PC-9 (cell line): ENCODE measurements around the gene ARMC9. TPM values are rescaled to one million over a fixed set of nuclear protein-coding genes. Genes with fewer than 3 reads are reported as not detected.

Experiments
- BruUV-seq: library from RNA; stranded (reverse); fragments of 400-500 nt; replicated peaks from 2 replicates; lab custom pipeline; 2021; lab: Mats Ljungman, UMichigan
- CTCF ChIA-PET: fragments of 300-600 bp; sonication (Branson Sonifier 250); formaldehyde crosslinking; loops from one replicate; lab custom pipeline; 2022; ENCODE audit warnings: antibody characterized with exemption; lab: Charles Lee
- POLR2A ChIA-PET: fragments of 300-600 bp; sonication (Branson Sonifier 250); formaldehyde crosslinking; loops from one replicate; lab custom pipeline; 2022; ENCODE audit warnings: antibody characterized with exemption; ENCODE audit not compliant: unreplicated experiment; lab: Charles Lee
- DNase-seq, 2 experiments: peaks; one replicate each; pipeline versions ENCODE4 v3.0.0 to v3.0.0-alpha.2; 2015 to 2022; ENCODE audit warnings: mixed read lengths in 1 of 2
- H2AFZ ChIP-seq: fragments of 200-600 bp; sonication (generic); 2 replicates; pipeline ENCODE4 v1.8.1; 2017; ENCODE audit warnings: antibody characterized with exemption
- H3F3A ChIP-seq: fragments of 200-600 bp; sonication (generic); 2 replicates; pipeline ENCODE4 v1.8.1; 2017; ENCODE audit warnings: antibody characterized with exemption, mild to moderate bottlenecking, low read depth; ENCODE audit not compliant: insufficient read depth
- H3K27ac ChIP-seq: fragments of 200-600 bp; sonication (generic); 2 replicates; pipeline ENCODE4 v1.6.1; 2016; ENCODE audit warnings: mixed run types
- H3K27me3 ChIP-seq: fragments of 200-600 bp; sonication (generic); 2 replicates; pipeline ENCODE4 v1.6.1; 2016; ENCODE audit warnings: low read depth, mixed run types; ENCODE audit not compliant: insufficient read depth
- H3K36me3 ChIP-seq: fragments of 200-600 bp; sonication (generic); 2 replicates; pipeline ENCODE4 v1.6.1; 2016; ENCODE audit warnings: low read depth, mixed run types
- H3K4me1 ChIP-seq: fragments of 200-600 bp; sonication (generic); replicated peaks from 2 replicates; pipeline ENCODE4 v1.6.1; 2016; ENCODE audit warnings: mixed run types; ENCODE audit not compliant: insufficient read depth
- H3K4me2 ChIP-seq: fragments of 200-600 bp; sonication (generic); 2 replicates; pipeline ENCODE4 v1.6.1; 2017; ENCODE audit warnings: mixed run types
- H3K4me3 ChIP-seq: fragments of 200-600 bp; sonication (generic); 2 replicates; pipeline ENCODE4 v1.6.1; 2016; ENCODE audit warnings: mixed run types
- H3K79me2 ChIP-seq: fragments of 200-600 bp; sonication (generic); 2 replicates; pipeline ENCODE4 v1.6.1; 2017; ENCODE audit warnings: low read depth, mixed run types
- H3K9me2 ChIP-seq: fragments of 200-600 bp; sonication (generic); 2 replicates; pipeline ENCODE4 v1.8.1; 2017; ENCODE audit warnings: mild to moderate bottlenecking; ENCODE audit not compliant: insufficient read depth
- H3K9me3 ChIP-seq: fragments of 200-600 bp; sonication (generic); 2 replicates; pipeline ENCODE4 v1.8.1; 2016; ENCODE audit warnings: low read depth; ENCODE audit not compliant: insufficient read depth
- H4K20me1 ChIP-seq: fragments of 200-600 bp; sonication (generic); 2 replicates; pipeline ENCODE4 v1.8.1; 2017; ENCODE audit not compliant: insufficient read depth
- EZH2 ChIP-seq: fragments of 200-600 bp; sonication (generic); IDR thresholded peaks from 2 replicates; pipeline ENCODE4 v1.8.0; 2017; ENCODE audit warnings: antibody characterized with exemption, low read depth
- intact Hi-C: fragments of 100-400 bp; cut with micrococcal nuclease; formaldehyde crosslinking; loops from one replicate; pipeline ENCODE4 v1.10.0; 2022; ENCODE audit not compliant: unreplicated experiment
- total RNA-seq: library from RNA; stranded (reverse); gene quantifications from 2 replicates; pipeline ENCODE4 v1.2.3, GENCODE V29; 2021
- TF ChIP-seq, protein P1 (sequence below): fragments of 200-600 bp; sonication (generic); conservative IDR thresholded peaks from 2 replicates; pipeline ENCODE4 v1.6.1; 2017; ENCODE audit warnings: mixed run types, antibody characterized with exemption, mild to moderate bottlenecking, moderate library complexity

Gene ARMC9
- total RNA-seq, 1 experiment from 2014 or later: 23.4 TPM

DNA sequence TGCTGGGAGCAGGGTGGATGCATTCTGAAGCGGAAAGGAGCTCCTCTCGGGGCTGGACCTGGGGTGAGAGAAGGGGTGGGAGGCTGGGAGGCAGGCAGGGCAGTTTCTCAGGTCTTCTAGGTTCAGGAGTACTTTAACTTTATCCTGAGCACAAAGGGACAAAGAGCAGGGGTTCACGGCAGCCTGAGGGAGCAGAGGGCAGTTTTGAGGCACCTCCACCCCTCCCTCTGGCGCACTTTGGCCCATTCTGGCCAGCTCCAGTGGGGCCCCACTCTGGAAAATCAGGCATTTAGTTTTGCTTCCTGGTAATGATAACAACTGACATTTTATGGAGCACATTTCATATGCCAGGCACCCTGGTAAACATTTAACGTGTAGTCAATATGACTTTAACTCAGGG lies 211.3 kb downstream of the ARMC9 start:
- no peaks in the 10 kb centered on the region for H3K79me2 ChIP-seq
- peaks cover 33% of the 10 kb centered on the region for H3K4me1 ChIP-seq
- H3K27ac ChIP-seq: no peak overlapping the region
- intact Hi-C loops: loop anchor here (10.0 kb wide), 1 partner anchor 425 kb away; no protein-coding TSS in a partner anchor
- CTCF ChIA-PET: interaction anchor here (0.7 kb wide), 1 partner anchor 80 kb away, joined by 3 read pairs; no protein-coding TSS in a partner anchor
- POLR2A ChIA-PET: no interaction called here
- no peak for TF ChIP-seq EZH2
- TF ChIP-seq, protein P1, sequence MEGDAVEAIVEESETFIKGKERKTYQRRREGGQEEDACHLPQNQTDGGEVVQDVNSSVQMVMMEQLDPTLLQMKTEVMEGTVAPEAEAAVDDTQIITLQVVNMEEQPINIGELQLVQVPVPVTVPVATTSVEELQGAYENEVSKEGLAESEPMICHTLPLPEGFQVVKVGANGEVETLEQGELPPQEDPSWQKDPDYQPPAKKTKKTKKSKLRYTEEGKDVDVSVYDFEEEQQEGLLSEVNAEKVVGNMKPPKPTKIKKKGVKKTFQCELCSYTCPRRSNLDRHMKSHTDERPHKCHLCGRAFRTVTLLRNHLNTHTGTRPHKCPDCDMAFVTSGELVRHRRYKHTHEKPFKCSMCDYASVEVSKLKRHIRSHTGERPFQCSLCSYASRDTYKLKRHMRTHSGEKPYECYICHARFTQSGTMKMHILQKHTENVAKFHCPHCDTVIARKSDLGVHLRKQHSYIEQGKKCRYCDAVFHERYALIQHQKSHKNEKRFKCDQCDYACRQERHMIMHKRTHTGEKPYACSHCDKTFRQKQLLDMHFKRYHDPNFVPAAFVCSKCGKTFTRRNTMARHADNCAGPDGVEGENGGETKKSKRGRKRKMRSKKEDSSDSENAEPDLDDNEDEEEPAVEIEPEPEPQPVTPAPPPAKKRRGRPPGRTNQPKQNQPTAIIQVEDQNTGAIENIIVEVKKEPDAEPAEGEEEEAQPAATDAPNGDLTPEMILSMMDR: no peak
- no peak overlapping the region for H3K4me3 ChIP-seq
- no peak overlapping the region for H3K4me2 ChIP-seq
- H3F3A ChIP-seq: peaks cover 11% of the 10 kb centered on the region
- no peaks in the 10 kb centered on the region for H4K20me1 ChIP-seq
- H3K27me3 ChIP-seq: no peaks in the 10 kb centered on the region
- H2AFZ ChIP-seq: no peak overlapping the region
- DNase-seq: no peak
- peaks cover 12% of the 10 kb centered on the region; the same call in 1 of the 2 replicates for H3K9me3 ChIP-seq
- H3K36me3 ChIP-seq: no peaks in the 10 kb centered on the region
- H3K9me2 ChIP-seq: no peaks in the 10 kb centered on the region
- no TSS peak for BruUV-seq

DNA sequence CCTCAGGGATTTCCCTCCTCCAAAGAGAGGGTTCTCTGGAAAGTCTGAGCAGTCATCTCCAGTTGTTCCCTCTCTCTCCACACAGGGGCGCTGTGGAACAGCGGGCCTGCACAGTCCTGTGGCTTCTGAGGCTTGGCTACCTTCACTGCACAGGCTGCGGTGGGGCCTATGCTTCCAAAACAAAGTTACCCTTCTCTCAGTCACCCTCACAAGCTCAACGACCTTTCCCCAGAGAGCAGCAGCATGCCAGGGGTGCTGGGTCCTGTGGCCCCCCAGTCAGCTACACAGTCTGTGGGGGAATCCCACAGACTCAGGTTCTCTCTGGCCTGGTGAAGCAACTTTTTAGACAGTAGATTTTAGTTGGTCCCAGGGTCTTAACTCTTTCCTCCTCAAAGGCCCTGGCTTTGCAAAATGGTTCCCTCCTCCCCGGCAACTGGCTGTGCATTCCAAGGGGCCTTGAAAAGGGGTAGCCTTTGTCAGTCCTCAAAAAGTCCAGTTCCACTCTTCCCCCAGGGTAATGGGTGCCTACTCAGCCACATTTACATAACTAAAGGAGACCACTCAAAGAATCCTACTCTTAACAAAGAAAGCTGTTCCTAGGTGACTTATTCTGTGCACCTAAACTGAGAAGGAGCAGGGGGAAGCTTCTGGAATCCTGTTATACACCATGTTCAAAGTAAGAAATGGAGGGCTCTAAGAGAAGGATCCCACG lies 212.0 kb downstream of the ARMC9 start:
- Histone ChIP-seq H3K27me3 (no peaks in the 10 kb centered on the region), H3K4me2 (no peak overlapping the region), H3K4me1 (peaks cover 31% of the 10 kb centered on the region), H3K4me3 (no peak overlapping the region), H3K9me2 (no peaks in the 10 kb centered on the region), H3K9me3 (peaks cover 12% of the 10 kb centered on the region; the same call in 1 of the 2 replicates), H3K27ac (no peak overlapping the region), H2AFZ (no peak overlapping the region), H3K36me3 (no peaks in the 10 kb centered on the region), H4K20me1 (no peaks in the 10 kb centered on the region), H3F3A (peaks cover 11% of the 10 kb centered on the region), H3K79me2 (no peaks in the 10 kb centered on the region)
- intact Hi-C loops: loop anchor here (10.0 kb wide), 1 partner anchor 426 kb away; no protein-coding TSS in a partner anchor
- ChIA-PET POLR2A (no interaction called here), CTCF (no interaction called here)
- TF ChIP-seq, protein P1: peak; percentile 54
- no peak for TF ChIP-seq EZH2
- no TSS peak for BruUV-seq
- DNase-seq: no peak

DNA sequence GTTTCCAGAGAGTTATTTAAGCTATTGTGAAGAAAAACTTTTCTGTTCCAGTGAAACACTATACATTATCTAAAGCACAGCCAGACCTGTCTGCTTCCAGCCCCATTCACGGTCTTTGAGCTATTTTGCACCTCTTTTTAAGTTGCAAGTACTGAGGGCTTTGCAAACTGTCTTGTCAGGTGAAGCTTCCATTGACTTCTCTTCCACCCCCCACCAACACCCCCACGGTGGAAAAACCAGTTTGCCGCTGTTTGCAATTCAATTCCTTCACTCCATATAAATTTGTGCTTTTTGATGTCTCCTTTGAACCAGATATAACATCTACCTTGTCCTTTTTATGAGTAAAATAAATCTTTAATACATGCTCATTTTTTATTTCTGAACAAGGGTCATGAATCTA lies 212.8 kb downstream of the ARMC9 start:
- no peaks in the 10 kb centered on the region for H3K9me2 ChIP-seq
- peak overlapping the region; percentile 67 for H3K27ac ChIP-seq
- no peak overlapping the region for H2AFZ ChIP-seq
- H3K4me3 ChIP-seq: peak overlapping the region; percentile 69; the same call in 1 of the 2 replicates
- no TSS peak for BruUV-seq
- ChIA-PET CTCF (no interaction called here), POLR2A (interaction anchor here (0.6 to 0.7 kb wide), 2 partner anchors 44 to 213 kb away, joined by 7 to 14 read pairs; no protein-coding TSS in a partner anchor)
- peak overlapping the region; percentile 73 for H3K4me2 ChIP-seq
- no peak for TF ChIP-seq EZH2
- TF ChIP-seq, protein P1: no peak
- H3K79me2 ChIP-seq: no peaks in the 10 kb centered on the region
- peaks cover 25% of the 10 kb centered on the region for H3K4me1 ChIP-seq
- peaks cover 11% of the 10 kb centered on the region for H3F3A ChIP-seq
- intact Hi-C loops: loop anchor here (10.0 kb wide), 1 partner anchor 426 kb away; no protein-coding TSS in a partner anchor
- no peaks in the 10 kb centered on the region for H3K27me3 ChIP-seq
- no peak for DNase-seq
- peaks cover 12% of the 10 kb centered on the region; the same call in 1 of the 2 replicates for H3K9me3 ChIP-seq
- H3K36me3 ChIP-seq: no peaks in the 10 kb centered on the region
- no peaks in the 10 kb centered on the region for H4K20me1 ChIP-seq
